AG09319 (cell line): ENCODE results near the gene PIK3C3.
A peak's percentile ranks its signal among the peaks of the same experiment; 100 is the strongest.
"Not testable (repeated sequence)": the region's sequence is repeated elsewhere in the genome, so short reads cannot be mapped to it uniquely, and the experiment has no call there.

Experiments used
- DNase-seq: peaks from one replicate; pipeline ENCODE4 v3.0.0-alpha.2; 2010; ENCODE audit warnings: low read depth; ENCODE audit errors: extremely low read depth
- TF ChIP-seq, protein P1 (sequence below): IDR thresholded peaks from 2 replicates; pipeline ENCODE4 v1.5.1; 2011; ENCODE audit warnings: low read depth, mild to moderate bottlenecking, inconsistent platforms, low read length, moderate library complexity

PIK3C3 gene

DNA sequence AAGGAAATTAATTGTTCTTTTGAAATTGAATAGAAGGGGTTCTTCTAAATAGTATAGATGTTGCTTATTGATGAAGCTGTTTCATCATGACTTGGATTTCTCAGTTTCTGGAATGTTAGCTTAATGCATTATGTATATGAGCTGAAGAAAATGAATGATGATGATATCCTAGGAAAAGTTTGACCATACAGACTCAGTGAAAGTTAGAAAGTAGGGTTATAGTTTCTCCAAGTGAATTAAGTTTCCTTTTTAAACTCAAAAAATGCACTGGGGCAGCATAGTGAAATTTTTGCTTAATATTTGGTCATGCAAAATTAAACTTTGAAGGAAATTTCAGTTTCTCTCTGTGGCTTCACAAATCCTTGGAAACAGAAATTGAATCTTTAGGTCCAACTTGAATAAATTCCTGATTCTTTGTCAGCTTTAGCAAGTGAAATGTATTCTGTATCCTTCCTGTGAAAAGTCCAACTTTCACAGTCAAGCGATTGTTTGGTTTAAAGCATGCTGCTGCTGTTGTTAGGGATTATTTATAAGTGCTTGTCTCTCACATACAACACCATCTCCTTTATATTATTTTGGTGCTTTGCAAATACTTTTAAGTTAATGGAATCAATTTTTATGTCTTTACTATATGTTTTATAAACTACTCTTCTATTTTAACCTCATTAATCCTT is 78.2 kb downstream of the PIK3C3 start:
- no peak for DNase-seq
- TF ChIP-seq, protein P1, sequence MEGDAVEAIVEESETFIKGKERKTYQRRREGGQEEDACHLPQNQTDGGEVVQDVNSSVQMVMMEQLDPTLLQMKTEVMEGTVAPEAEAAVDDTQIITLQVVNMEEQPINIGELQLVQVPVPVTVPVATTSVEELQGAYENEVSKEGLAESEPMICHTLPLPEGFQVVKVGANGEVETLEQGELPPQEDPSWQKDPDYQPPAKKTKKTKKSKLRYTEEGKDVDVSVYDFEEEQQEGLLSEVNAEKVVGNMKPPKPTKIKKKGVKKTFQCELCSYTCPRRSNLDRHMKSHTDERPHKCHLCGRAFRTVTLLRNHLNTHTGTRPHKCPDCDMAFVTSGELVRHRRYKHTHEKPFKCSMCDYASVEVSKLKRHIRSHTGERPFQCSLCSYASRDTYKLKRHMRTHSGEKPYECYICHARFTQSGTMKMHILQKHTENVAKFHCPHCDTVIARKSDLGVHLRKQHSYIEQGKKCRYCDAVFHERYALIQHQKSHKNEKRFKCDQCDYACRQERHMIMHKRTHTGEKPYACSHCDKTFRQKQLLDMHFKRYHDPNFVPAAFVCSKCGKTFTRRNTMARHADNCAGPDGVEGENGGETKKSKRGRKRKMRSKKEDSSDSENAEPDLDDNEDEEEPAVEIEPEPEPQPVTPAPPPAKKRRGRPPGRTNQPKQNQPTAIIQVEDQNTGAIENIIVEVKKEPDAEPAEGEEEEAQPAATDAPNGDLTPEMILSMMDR, result no peak

DNA sequence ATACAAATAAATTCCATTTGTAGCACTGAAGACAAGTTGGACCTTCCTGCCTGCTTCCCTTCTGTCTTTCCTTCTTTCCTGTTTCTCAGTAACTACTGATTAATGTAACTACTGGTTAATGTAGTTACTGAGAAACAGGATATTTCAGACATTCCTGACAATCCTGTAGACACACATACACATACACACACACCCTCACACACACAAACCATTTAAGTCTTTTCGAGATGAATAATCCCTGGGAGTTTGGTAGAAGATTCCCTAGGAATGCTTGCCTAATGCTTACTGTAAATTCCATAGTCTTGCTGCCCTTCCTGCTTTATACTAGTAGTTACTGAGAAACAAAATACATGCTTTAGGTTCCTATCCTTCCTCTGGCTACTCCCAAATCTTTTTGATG is 83.9 kb downstream of the PIK3C3 start:
- TF ChIP-seq, protein P1, result no peak
- DNase-seq, result peak; percentile 71

DNA sequence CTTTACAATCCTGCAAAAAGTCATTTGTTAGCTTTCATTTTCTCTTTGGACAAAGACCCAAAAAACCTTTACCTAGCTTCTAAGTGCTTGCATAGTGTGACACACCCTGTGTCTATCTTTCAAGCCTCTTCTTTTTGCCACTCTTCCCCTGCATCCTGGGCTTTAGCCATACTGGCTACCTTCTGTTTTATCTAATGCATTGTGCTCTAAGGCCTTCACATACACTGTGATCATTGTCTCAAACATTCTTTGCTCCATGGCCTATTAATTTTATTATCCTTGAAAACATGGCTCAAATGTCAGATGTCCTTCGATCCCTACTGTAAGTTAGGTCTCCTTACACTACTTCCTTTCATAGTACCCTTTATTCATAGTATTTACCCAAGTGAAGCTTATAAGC is 84.4 kb downstream of the PIK3C3 start:
- TF ChIP-seq, protein P1, result no peak
- DNase-seq, result no peak

DNA sequence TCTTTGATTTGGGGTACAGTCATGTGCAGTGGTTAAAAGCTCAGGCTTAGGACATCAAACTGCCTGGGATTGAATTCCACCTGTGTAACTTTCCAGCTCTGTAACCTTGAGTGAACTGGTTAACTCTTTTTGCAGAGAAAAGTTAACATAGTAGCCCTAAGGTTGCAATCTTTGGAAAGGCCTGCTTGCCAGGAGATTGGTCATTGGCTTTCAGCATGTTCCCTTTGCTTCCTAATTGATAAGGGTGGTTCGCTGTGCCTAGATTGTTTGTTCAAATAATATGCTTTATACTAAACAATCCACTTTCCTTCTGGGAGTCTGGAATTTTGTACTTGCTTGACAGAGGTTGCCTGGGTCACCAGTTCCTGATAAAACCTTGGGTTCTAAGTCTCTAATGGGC is 86.8 kb downstream of the PIK3C3 start:
- TF ChIP-seq, protein P1, result no peak
- no peak for DNase-seq

DNA sequence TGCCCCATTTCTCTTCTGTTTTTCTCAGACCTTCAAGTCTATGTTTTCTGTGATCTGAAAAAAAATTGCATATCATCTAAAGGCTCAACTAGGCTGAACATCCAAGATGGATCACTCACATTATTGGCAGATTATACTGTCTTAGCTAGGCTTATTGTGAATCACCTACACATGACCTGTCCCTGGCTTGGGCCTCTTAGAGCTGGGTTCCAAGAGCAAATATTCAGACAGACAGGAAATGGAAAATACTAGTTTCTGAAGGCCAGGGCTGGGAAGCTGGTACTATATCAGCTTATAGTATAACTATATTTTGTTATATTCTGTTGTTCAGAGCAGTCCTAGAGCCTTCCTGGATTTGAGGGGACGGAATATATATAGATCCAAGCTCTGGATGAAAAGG is 90.3 kb downstream of the PIK3C3 start:
- TF ChIP-seq, protein P1, result no peak
- no peak for DNase-seq

DNA sequence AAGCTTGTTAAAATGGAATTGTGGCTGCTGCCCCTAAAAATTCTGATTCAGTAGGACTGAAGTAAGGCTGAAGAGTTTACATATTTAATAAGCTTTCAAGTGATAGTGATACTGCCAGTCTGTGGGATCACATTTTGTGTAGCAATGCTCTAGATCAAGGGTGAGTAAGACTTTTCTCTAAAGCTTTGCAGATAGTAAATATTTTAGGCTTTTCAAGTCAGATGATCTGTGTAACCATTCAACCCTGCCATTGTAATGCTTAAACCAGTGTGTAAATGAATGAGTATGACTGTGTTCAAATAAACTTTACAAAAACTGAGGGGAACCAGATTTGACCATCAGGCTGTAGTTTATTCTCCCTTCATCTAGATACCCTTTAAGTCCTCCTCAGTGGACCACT is 92.7 kb downstream of the PIK3C3 start:
- TF ChIP-seq, protein P1, result no peak
- no peak for DNase-seq

DNA sequence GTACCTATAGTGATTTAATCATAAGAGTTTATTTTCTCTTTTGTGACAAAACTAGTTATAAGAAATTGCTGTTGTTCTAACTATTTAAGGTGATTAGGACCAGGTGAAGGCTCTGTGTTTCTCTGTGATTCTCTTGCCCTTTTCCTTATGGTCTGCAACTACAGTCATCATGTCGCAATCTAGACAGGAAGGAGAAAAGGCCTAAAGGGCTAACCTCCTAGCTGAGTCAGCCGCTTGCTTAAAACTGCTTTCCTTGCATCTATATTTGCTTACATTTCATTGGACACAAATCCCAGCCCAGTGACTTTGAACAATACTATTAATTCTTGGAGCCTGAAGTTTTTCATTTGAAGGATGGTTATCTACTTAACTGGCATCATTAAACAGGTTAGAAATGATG is 93.1 kb downstream of the PIK3C3 start:
- TF ChIP-seq, protein P1, result no peak
- DNase-seq, result peak; percentile 58

DNA sequence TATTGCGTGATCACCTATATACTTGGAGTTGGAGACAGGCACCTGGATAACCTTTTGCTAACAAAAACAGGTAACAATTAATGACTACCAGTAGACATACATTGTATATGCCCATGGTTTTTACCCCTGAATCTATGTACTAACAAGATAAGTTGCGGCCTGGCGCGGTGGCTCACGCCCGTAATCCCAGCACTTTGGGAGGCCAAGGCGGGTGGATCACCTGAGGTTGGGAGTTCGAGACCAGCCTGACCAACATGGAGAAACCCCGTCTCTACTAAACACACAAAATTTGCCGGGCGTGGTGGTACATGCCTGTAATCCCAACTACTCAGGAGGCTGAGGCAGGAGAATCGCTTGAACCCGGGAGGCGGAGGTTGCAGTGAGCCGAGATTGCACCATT is 94.5 kb downstream of the PIK3C3 start:
- DNase-seq, result not testable (repeated sequence)
